ENCODE results near the gene CCNY.
"Not testable (repeated sequence)": the region's sequence is repeated elsewhere in the genome, so short reads cannot be mapped to it uniquely, and the experiment has no call there.

The CCNY gene

DNA sequence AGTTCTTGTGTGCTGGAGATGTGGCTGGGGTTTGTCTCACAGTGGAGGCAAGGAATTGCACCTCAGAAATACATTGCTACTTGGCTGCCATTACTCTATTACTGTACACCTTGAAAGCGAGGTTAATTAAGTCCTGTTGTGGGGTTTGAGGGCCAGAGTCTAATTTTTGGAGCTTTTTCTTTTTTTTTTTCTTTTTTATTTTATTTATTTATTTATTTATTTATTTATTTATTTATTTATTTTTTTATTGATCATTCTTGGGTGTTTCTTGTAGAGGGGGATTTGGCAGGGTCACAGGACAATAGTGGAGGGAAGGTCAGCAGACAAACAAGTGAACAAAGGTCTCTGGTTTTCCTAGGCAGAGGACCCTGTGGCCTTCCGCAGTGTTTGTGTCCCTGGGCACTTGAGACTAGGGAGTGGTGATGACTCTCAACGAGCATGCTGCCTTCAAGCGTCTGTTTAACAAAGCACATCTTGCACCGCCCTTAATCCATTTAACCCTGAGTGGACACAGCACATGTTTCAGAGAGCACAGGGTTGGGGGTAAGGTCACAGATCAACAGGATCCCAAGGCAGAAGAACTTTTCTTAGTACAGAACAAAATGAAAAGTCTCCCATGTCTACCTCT, 69.8 kb downstream of the CCNY start:
- DNase-seq (ENCODE audit: low spot score): not testable (repeated sequence)

DNA sequence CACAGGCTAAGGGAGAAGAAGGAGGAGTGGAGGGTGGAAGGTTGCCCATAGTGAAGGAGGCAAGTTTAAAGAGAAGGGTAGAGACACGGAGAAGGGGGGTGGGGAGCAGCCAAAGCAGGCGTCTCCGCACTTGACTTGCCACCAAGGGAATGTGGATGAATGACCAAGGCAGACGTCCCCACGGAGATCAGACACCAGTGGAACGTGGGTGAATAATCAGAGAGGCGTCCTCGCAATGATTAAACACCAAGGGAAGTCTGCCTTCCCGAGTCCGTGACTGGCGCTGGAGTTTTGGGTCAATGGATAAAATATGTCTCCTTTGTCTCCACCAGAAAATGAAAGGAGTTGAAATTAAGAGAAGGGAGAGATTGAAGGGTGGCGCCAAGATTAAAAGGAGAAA, 71.4 kb downstream of the CCNY start:
- DNase-seq (ENCODE audit: low spot score): not testable (repeated sequence)

DNA sequence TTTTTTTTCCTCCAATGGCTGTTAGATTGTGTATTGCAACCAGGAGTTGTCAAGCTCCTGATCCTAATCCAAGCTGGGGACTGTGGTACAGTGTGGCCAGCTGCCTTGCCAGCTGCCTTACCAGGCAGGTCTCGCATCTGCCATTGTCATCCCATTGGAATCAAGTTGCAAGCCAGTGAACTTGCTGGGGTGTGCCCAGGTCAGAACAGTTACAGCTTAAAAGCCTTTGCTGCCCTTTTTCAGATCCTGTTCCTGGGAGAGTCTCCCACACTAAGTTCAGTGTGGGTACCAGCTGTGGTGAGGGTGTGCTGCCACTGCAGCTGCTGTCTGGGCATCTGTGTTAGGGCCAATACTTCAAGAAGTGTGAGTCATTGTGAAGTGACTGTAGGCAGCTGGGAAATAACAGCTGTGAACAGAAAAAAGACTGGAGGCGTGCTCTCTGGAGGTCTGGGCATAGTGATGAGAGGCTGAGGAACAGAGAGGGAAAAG, 72.8 kb downstream of the CCNY start:
- DNase-seq (ENCODE audit: low spot score): peak; percentile 89

DNA sequence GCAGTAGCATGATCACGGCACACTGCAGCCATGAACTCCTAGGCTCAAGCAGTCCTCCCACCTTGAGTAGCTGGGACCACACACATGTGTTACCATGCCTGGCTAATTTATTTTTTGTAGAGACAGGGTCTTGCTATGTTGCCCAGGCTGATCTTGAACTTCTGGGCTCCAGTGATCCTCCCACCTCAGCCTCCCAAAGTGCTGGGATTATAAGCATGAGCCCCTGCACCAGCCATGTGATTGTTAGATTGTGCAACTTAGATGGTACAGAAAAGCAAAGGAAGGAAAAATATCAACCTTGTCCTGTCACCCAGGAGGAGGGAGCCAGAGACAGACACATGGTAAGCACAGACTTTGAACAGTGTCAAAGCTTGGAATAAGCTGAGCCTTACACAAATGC, 73.5 kb downstream of the CCNY start:
- DNase-seq (ENCODE audit: low spot score): no peak

DNA sequence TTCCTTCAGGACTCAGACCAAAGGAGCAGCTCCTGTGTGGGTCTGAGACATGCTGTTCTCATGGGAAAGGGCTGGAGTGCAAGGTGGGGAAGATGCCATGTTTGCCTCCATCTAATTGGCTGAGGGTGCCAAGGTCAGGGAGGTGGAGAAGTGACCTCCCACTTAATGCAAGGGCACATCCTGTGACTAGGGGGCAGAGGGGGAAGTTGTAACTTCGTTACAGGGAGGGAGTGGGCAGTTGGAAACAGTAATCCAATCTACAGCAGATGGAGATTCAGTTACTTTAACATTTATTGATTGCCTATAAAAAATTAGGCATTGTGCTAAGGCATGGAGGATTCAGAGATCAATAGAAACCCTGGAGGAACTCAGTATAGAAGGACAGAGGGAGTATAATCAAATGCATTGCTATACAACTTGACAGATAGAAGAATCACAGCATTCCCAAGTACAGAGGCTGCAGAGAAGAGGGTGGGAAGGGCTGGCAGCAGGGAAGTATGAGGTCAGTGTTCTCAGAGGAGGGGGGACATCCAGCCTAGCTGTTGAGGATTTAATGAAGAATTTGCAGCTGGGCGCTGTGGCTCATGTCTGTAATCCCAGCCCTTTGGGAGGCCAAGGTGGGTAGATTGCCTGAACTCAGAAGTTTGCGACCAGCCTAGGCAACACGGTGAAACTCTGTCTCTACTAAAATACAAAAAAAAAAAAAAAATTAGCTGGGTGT, 75.9 kb downstream of the CCNY start:
- DNase-seq (ENCODE audit: low spot score): no peak

DNA sequence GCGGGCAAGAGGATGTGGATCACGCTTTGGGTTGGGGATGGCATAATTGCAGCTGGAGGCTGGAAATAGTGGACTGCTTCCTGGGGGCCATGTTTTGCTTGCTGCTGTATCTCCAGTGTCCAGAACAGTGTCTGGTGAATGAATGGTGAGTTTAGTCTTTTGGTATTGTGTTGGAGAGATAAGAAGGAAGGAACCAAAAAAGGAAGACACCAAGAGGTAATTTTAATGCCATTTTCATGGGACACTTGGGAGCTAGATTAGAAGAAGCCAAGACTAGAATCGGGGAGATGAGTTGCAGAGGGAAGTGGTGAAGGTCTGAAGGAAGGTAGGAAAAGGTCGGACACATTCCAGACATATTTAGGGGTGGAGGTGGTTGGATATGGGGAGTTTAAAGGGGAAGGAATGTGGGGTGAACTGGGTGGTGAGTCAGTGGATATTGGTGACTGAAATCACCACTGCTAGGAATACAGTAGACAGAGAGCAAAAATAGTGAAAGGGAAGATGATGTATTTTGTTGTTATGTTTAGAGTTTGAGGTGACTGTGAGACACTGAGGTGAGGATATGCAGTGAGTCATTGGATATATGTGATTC, 76.7 kb downstream of the CCNY start:
- DNase-seq (ENCODE audit: low spot score): peak; percentile 50

DNA sequence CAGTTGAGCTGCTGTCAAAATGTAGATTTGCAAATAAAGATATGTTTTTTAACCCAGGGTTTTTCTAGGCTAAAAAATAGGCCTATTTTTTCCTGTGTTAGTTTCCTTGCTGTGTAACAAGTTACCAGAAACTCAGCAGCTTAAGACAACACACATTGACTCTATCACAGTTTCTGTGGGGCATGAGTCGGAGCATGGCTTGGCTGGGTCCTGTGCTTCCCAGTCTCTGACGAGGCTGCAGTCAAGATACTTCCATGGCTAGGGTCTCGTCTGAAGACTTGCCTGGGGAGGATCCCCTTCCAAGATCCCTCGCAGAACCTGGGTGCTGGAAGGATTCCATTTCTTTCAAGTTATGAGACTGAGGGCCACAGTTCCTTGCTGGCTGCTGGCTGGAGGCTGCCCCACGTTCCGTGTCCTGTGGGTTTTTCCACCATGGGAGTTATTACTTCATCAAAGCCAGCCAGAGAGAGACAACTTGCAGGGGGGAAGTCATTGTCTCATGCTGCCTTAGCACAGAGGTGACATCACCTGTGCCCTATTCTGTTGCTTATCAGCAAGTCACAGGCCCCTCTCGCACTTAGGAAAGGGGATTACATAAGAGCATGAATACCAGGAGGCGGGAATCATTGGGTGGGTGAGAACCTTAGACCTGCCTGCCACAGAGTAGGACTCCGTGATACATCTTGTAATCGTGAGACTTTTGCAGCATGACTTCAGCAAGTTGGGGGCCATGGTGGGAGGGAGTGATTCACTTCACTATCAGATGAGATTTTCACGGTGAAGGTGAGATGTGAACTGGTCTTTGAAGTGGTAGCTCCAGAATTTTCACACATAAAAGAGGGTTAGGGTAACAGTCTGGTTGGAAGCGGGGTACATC, 77.9 kb downstream of the CCNY start:
- no peak for DNase-seq (ENCODE audit: low spot score)

DNA sequence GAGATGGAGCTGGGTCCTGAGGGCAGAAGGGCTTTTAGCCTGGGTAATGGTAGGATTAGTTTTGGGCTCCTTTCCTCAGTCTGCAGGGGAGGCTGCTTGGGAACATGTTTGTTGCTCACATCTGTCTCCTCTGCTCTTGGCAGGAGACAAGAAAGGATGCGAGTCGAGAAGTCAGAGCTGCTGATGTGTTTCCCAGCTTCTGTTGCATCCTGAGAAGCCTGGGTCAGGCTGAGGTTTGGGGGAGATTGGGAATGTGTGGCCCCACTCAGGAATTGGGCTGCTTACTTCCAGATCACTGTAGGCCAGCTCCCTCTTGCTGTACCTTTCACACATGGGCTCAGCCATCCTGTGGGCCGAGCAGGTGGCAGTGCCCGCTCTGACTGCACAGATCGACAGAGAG, 79.2 kb downstream of the CCNY start:
- DNase-seq (ENCODE audit: low spot score): no peak

DNA sequence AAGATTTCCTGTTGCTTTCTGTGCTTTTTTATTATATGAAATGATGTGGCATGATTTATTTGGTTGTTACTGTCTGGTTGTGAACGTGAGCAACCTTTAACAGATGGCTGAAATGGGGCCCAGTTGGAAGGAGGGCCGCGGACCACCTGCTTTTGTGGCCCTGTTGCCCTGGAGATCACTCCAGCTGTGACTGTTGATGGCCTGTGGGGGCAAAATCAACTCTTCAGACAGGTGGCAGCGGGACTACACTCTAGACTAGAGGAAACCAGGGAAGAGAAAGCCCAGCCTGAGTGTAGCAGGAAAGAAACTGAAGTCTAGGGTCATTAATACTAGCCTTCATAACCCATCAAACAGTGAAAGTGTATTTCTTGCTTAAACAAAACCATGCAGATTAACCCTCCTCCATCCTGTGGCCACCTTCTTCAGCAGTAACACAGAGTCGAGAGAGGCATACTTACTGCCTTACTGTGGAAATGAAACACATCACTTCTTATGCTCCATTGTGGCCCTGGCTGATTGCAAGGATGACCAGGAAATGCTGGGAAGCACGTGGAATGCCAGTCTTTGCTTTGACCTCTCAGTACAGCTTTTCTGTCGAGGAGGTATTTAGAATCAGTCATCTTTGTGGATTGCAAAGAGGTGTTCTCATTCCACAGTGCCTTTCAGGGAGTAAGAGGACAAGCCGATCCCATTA, 80.5 kb downstream of the CCNY start:
- no peak for DNase-seq (ENCODE audit: low spot score)

DNA sequence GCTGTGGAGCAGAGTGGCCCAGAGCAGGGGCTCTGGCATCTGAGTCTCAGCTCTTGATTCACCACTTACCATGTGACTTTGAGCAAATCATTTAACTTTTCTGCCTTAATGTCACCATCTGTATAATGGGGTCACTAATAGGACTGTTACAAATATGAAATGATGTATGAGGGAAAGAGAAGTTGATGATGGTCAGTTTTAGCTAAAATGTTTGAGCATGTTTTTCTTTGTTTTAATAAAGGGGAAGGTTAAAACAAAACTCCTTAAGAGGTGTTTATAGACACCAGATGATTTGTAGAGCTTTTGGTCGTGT, 81.0 kb downstream of the CCNY start:
- no peak for DNase-seq (ENCODE audit: low spot score)

DNA sequence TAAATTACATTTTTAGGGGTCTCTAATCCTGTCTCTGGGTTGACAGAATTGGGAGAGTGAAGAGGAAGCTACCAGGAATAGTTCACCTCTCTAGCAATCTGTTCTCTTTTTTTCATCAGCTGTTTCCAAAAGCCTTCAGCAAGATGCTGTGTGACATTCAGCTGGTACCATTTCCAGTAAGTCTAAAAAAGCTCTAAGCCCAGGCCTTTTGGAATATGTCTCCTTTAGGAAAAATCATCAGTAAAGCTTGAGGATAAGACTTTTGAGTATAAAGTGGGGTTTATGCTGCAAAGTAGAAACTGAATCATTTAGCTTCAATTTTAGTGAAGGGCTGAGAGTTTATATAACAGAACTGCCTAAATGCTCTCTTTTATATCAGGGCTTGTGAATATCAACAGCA, 81.5 kb downstream of the CCNY start:
- no peak for DNase-seq (ENCODE audit: low spot score)

DNA sequence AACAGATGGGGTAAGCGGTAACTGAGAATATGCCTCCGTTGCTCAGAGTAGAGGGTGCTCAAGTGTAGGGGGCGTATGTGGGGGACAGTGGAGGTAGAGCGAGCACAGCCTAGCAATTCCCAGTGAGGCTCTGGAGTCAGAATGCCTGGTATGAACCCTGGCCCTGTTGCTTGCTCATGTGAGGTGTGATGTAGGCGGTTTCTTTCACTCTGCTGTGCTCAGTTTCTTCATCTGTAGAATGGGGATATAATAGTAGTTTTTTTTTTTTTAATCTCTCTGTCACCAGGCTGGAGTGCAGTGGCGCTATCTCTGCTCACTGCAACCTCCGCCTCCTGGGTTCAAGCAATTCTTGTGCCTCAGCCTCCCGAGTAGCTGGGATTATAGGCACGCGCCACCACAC, 82.3 kb downstream of the CCNY start:
- not testable (repeated sequence) for DNase-seq (ENCODE audit: low spot score)

DNA sequence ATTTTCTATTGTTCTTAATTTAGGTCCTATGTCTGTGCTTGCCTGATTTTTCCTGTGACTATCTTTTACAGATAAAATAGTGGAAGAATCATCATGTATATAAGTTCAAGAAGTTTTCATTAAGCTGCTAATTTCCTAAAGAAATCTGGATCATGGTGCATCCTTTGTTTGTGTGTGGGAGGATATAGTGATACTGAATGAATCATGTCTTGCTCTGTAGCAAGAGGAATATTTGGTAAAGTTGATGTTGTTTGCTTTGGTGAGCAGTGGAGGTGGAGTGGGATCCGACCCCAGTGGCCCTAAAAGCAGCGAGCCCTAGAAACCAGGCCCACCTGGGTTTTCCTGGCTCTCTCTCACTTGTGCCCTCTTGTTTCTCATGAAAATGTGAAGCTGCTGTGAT, 83.7 kb downstream of the CCNY start:
- DNase-seq (ENCODE audit: low spot score): no peak

DNA sequence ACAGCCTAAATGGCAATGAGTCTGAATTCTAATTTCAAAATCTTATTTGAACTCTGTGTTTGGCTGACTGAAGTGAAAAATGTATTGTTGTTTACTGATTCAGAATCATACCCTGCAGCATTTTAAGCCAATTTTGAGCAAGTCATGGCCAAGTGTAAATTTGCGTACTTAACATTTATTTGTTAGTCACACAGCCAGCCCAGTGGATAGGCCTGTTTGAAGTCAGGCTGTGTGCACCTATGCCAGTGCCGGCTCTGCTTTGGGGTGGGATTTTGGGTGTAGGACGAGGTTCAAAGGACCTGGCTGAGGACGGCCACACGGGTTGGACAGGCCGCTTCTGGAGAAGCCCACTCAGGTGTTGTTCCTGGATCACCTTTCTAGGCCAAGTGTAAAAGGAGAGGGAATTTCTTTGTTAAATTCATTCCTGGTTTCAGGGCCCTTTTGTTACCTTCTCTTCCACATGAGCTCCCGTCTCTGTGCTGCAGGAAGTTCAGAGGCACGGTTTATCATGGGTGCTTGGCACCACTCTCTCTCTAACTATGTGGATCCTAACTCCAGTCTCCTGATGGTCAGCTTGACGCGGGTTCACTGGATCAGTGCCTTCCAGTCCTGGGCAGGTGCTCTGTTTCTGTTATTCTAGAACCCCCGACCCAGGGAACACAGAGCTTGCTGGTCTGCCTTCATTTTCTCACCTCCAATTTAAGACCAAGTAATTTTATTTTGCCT, 84.7 kb downstream of the CCNY start:
- no peak for DNase-seq (ENCODE audit: low spot score)

DNA sequence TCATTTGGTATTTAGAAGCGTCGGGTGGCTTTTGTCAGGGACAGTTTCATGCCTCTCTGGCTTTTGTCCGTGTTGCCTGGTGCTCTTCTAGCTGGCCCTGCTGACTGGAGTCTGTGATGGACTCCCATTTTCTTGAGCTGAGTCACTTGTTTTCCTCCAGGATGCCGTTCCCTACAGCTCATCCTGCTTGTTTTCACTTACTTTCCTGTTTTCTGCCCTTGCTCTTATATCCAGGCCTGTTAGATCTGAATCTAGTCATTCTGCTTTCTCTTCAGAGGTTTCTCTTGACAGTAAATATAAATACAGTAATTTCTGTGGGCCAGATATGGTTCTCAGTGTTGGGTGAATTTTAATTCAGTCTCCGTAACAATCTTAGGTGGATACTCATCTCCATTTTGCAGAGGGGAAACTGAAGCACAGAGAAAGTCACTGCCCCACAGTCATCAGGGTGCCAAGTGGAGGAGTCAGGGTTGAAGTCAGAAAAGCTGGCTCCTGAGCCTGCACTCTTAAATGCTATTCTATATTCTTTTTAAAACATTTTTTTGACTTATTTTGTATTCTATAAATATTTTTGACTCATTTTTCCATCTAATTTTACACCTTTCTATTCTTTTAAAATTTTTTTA, 85.4 kb downstream of the CCNY start:
- DNase-seq (ENCODE audit: low spot score): peak; percentile 92

DNA sequence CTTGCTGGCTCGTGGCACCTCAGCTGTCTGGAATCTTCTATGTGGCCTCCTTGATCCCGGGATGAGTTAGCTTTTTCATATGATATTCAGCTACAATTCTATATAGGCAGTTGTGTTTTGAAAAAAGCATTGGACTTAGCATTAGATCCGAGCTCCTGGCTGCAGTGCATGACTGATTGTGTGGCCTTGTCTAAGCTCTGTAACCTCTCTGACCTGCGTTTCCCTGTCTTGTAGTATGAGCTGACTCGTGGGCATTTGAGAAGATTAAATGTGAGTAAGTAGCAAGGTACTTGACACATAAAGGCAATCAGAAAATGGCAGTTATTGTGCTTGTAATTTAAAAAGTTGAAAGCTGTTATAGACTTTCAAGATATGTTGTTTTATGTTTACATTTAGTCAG, 85.9 kb downstream of the CCNY start:
- no peak for DNase-seq (ENCODE audit: low spot score)

DNA sequence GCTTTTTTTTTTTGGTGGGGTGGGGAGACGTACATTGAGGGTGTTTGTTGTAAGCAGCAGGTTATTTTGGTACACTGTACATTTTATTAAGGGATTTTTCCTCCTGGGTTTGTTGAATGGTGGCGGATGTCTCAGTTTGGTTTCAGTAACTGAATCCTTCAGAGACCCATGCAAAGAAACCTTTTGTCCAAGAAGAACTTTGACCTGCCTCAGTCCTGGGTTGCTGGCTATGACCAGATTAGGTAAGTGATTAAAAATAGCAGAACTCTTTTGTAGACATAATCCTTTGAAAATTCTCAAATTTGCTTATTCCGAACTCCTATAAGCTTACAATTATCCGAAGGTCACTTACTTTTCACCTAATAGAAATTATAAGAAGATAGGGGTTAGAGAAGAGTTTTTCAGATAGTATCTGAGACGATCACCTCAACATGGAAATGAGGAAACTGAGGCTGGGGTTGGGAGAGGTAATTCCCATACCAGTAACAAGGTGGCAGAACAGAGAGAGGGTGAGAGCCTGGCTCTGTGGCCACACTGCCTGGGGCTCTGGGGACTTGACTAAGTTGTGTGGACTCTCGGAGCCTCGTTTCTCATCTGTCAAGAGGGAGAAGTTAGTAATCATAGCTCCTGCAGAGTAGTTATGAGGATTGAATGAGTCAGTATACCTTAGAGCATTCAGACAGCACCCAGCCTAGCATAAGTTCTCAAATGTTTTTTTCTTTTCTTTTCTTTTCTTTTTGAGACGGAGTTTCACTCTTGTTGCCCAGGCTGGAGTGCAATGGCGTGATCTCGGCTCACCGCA, 87.4 kb downstream of the CCNY start:
- peak; percentile 70 for DNase-seq (ENCODE audit: low spot score)

DNA sequence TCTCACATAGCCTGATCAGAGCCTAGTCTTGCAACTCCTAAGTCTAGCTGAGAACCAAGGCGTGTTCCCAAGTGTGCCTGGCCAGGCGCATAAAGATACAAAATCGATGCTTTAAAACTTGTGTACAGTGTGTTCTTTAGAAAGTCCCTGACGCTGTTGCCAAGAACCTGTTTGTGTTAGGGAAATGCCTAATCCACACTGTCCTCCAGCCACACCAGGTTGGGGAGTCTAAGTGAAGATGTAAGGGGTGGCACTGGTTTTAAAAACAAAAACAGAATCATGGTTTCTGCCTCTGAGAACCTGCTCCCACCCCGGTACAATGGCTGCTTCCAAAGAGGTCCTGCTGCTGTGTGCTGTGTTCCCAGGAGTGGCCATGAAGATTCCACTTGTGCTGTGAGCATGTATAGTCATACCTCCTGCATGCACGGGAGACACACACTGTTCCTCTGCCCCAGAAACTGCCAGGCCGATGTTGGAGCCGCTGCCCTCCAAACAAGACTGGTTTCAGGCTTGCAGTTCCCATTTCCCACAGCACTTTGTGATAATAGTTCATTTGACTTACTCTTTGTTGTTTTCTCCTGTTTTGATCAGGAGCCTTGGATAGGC, 88.5 kb downstream of the CCNY start:
- no peak for DNase-seq (ENCODE audit: low spot score)

DNA sequence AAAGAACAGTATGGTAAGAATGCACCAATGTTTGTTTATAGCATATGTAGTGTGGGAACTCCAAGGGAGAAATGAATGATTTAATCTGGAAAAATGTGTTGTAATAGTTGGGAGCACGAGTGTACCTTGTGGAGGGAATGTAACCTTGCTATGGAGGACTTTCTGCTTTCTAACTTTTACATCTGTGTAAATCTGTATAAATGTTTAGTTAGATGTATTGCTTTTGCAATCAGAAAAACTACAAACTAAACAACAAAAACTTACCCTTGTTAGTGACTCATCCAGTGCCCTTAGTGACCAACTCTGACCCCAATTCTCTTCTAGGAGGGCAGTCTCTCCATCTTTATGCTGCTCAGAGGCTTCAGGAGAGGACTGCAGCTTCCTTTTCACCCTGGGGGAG, 89.3 kb downstream of the CCNY start:
- DNase-seq (ENCODE audit: low spot score): no peak

DNA sequence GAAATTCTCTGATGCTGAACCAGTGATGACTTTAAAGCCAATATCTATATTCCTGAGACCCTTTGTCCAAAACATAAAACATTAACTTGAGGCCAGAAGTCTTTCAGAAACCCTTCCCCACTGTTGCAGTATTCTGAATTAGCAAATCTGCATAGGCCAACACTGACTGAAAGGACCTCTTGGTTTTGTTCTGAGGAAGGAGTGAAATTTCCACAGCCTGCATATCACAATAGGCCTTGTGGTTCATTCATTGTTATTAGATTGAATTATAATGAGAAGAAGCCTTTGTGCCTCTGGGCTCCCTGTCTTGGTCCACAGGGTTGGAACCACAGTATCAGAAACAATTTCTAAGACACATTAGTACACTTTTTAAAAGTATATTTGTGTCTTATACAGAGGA, 90.3 kb downstream of the CCNY start:
- no peak for DNase-seq (ENCODE audit: low spot score)
